Measurements from ENCODE around the gene NOX5.
"Not testable (repeated sequence)": the region's sequence is repeated elsewhere in the genome, so short reads cannot be mapped to it uniquely, and the experiment has no call there.

The NOX5 gene, protein sequence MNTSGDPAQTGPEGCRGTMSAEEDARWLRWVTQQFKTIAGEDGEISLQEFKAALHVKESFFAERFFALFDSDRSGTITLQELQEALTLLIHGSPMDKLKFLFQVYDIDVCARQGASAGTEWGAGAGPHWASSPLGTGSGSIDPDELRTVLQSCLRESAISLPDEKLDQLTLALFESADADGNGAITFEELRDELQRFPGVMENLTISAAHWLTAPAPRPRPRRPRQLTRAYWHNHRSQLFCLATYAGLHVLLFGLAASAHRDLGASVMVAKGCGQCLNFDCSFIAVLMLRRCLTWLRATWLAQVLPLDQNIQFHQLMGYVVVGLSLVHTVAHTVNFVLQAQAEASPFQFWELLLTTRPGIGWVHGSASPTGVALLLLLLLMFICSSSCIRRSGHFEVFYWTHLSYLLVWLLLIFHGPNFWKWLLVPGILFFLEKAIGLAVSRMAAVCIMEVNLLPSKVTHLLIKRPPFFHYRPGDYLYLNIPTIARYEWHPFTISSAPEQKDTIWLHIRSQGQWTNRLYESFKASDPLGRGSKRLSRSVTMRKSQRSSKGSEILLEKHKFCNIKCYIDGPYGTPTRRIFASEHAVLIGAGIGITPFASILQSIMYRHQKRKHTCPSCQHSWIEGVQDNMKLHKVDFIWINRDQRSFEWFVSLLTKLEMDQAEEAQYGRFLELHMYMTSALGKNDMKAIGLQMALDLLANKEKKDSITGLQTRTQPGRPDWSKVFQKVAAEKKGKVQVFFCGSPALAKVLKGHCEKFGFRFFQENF

DNA sequence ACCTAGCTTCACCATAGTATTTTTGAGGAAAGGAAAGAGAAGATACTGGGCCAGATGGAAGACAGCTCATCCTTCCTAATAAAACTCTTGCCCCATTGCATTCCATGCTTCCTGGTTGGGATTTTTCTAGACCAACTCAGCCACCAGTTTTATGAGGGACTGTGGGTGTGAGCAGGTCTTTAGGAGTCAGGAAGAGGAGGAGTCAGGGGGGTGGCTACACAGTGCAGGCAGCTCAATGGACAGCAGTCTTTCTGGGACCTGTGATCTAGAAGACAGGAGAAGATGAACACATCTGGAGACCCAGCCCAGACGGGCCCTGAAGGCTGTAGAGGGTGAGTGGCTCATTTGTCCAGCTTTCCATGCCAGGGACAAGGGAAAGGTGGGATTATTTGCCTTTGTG lies at the start of gene NOX5:
Gene NOX5, plus strand, starts transcription at position 242 of the 400 bp plus-strand sequence. Its CDS starts 41 bp downstream, at position 283.
- Histone ChIP-seq H3K9me3 (ENCODE audit: low read length) (no peaks in the 10 kb centered on the region), H3K9ac (ENCODE audit: low read length) (no peak within 1 kb of the TSS), H3K36me3 (ENCODE audit: insufficient read depth, low read length) (no peaks in the 10 kb centered on the region), H3K4me1 (ENCODE audit: insufficient read depth, low read length) (peaks cover 6% of the 10 kb centered on the region), H3K4me3 (ENCODE audit: low read depth in 1 of 2, low read length in 2 of 2) (no peak within 1 kb of the TSS), H3K27me3 (ENCODE audit: control insufficient read depth in 1 of 2, insufficient read depth in 2 of 2, low read length in 2 of 2) (no peaks in the 10 kb centered on the region), H3K27ac (ENCODE audit: low read depth, low read length) (no peak within 1 kb of the TSS)

DNA sequence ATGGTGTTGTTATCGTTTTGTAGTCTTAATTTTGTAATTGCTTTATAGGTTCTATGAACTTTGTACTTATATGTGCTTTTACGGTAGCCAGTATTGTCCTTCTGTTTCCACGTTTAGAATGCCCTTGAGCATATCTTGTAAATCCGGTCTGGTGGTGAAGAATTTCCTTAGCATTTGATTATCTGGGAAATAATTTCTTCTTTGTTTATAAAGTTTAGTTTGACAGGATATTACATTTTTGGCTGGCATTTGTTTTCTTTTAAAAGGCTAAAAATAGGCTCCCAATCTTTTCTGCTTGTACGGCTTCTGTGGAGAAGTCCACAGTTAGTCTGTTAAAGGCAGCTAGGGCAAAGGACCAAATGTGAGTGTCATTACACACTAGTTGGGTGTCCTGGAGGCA lies 47.5 kb upstream of the NOX5 start:
- Histone ChIP-seq H3K27me3 (ENCODE audit: control insufficient read depth in 1 of 2, insufficient read depth in 2 of 2, low read length in 2 of 2) (no peaks in the 10 kb centered on the region), H3K4me3 (ENCODE audit: low read depth in 1 of 2, low read length in 2 of 2) (no peak overlapping the region), H3K9ac (ENCODE audit: low read length) (no peak overlapping the region), H3K4me1 (ENCODE audit: insufficient read depth, low read length) (no peaks in the 10 kb centered on the region), H3K27ac (ENCODE audit: low read depth, low read length) (no peak overlapping the region), H3K36me3 (ENCODE audit: insufficient read depth, low read length) (no peaks in the 10 kb centered on the region), H3K9me3 (ENCODE audit: low read length) (no peaks in the 10 kb centered on the region)

DNA sequence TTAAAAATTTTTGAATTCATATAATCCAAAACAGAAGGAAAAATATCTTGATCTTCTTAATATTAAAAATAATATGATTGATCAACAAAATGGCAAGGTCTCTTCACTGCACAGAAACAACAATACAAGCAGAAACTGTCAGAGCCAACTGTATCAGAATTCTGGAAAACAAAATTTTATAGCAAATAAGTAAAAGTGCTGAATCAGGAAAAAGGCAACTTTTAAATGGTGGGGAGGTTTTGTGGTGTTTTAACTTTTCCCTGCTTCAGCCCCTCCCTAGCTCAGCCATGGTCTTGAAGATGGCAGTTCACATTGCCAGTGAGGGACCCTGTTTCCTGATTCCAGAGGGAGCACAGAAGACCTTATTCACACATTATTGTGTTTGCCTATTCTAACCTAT lies 46.5 kb upstream of the NOX5 start:
- Histone ChIP-seq H3K4me1 (ENCODE audit: insufficient read depth, low read length) (peaks cover 9% of the 10 kb centered on the region), H3K9me3 (ENCODE audit: low read length) (no peaks in the 10 kb centered on the region), H3K27ac (ENCODE audit: low read depth, low read length) (no peak overlapping the region), H3K27me3 (ENCODE audit: control insufficient read depth in 1 of 2, insufficient read depth in 2 of 2, low read length in 2 of 2) (no peaks in the 10 kb centered on the region), H3K9ac (ENCODE audit: low read length) (no peak overlapping the region), H3K36me3 (ENCODE audit: insufficient read depth, low read length) (no peaks in the 10 kb centered on the region), H3K4me3 (ENCODE audit: low read depth in 1 of 2, low read length in 2 of 2) (no peak overlapping the region)

DNA sequence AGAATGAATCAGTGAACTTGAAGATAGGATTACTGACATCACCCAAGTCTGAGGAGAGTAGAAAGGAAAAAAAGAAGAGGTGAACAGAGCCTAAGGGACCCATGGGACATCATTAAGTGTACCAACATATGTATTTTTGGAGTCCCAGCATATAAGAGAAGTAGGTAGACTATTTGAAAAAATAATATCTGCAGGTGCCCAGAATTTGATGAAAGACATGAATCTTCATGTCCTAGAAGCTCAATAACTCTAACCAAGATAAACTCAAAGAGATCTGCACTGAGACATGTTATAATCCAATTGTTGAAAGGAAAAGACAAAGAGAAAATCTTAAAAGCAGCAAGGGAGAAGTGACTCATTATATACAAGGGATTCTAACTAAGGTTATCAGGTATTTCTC lies 45.2 kb upstream of the NOX5 start:
- no peak overlapping the region for H3K9ac ChIP-seq (ENCODE audit: low read length)
- peaks cover 10% of the 10 kb centered on the region for H3K4me1 ChIP-seq (ENCODE audit: insufficient read depth, low read length)
- no peaks in the 10 kb centered on the region for H3K36me3 ChIP-seq (ENCODE audit: insufficient read depth, low read length)
- H3K27me3 ChIP-seq (ENCODE audit: control insufficient read depth in 1 of 2, insufficient read depth in 2 of 2, low read length in 2 of 2): no peaks in the 10 kb centered on the region
- H3K4me3 ChIP-seq (ENCODE audit: low read depth in 1 of 2, low read length in 2 of 2): no peak overlapping the region
- no peak overlapping the region for H3K27ac ChIP-seq (ENCODE audit: low read depth, low read length)
- H3K9me3 ChIP-seq (ENCODE audit: low read length): no peaks in the 10 kb centered on the region

DNA sequence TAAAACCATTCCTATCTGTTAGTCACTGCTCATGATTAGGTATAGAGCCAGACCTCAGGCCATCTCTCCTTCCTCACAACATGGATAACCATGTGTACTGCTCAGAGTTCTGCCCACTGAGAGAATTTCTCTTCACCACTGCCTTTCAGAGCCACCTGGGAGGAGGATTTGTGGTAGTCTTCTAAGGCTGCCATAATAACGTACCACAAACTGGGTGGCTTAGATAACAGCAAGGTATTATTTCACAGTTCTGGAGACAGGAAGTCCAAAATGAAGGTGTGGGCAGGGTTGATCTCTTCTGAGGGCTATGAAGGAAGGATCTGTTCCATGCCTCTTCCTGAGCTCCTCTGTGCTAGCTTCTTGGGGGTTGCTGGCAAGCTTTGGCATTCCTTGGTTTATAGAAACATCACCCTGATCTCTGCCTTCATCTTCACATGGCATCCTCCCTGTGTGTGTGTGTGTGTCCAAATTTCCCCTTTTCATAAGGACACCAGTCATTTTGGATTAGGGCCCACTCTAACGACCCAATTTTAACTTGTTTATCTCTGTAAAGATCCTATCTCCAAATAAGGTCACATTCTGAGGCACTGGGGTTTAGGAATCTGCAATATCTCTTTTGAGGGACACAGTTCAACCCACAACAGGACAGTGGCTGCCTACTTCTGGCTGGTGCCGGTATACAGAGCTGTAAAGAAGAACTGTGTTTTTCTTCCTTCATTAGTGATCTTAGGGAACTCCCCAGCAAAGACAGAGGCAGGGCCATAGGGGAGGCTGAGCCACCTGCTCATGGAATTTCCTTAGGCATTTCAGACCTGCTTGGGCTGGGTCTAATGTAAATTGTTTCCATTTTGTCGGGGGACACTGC lies 42.1 kb upstream of the NOX5 start:
- Histone ChIP-seq H3K27ac (ENCODE audit: low read depth, low read length) (no peak overlapping the region), H3K27me3 (ENCODE audit: control insufficient read depth in 1 of 2, insufficient read depth in 2 of 2, low read length in 2 of 2) (no peaks in the 10 kb centered on the region), H3K36me3 (ENCODE audit: insufficient read depth, low read length) (no peaks in the 10 kb centered on the region), H3K9me3 (ENCODE audit: low read length) (no peaks in the 10 kb centered on the region), H3K4me3 (ENCODE audit: low read depth in 1 of 2, low read length in 2 of 2) (no peak overlapping the region), H3K9ac (ENCODE audit: low read length) (no peak overlapping the region), H3K4me1 (ENCODE audit: insufficient read depth, low read length) (peaks cover 10% of the 10 kb centered on the region)

DNA sequence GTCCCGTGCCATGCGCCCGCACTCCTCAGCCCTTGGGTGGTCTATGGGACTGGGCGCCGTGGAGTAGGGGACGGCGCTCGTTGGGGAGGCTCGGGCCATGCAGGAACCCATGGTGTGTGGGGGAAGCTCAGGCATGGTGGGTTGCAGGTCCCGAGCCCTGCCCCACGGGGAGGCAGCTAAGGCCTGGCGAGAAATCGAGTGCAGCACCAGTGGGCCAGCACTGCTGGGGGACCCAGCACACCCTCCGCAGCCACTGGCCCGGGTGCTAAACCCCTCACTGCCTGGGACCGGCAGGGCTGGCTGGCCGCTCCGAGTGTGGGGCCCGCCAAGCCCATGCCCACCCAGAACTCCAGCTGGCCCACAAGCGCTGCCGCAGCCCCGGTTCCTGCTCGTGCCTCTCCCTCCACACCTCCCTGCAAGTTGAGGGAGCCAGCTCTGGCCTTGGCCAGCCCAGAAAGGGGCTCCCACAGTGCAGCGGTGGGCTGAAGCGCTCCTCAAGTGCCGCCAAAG lies 38.8 kb upstream of the NOX5 start:
- H3K4me1 ChIP-seq (ENCODE audit: insufficient read depth, low read length): peaks cover 10% of the 10 kb centered on the region
- not testable (repeated sequence) for H3K27ac ChIP-seq (ENCODE audit: low read depth, low read length); H3K9ac ChIP-seq (ENCODE audit: low read length); H3K4me3 ChIP-seq (ENCODE audit: low read depth in 1 of 2, low read length in 2 of 2); H3K36me3 ChIP-seq (ENCODE audit: insufficient read depth, low read length); H3K9me3 ChIP-seq (ENCODE audit: low read length); H3K27me3 ChIP-seq (ENCODE audit: control insufficient read depth in 1 of 2, insufficient read depth in 2 of 2, low read length in 2 of 2)

DNA sequence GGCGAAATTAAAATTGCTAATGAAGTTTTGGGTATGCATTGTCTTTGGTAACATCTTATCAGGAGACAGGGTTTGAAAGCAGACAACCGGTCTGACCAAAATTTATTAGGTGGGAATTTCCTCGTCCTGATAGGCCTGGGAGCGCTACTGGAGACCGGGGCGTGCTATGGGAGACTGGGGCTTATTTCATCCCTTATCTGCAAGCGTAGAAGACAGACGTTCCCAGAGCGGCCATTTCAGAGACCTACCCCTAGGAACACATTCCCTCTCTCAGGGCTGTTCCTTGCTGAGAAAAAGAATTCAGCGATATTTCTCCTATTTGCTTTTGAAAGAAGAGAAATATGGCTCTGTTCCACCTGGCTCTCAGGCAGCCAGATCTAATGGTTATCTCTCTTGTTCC lies 37.1 kb upstream of the NOX5 start:
- H3K9ac ChIP-seq (ENCODE audit: low read length); H3K4me1 ChIP-seq (ENCODE audit: insufficient read depth, low read length); H3K36me3 ChIP-seq (ENCODE audit: insufficient read depth, low read length); H3K27ac ChIP-seq (ENCODE audit: low read depth, low read length); H3K9me3 ChIP-seq (ENCODE audit: low read length); H3K4me3 ChIP-seq (ENCODE audit: low read depth in 1 of 2, low read length in 2 of 2); H3K27me3 ChIP-seq (ENCODE audit: control insufficient read depth in 1 of 2, insufficient read depth in 2 of 2, low read length in 2 of 2): not testable (repeated sequence)

DNA sequence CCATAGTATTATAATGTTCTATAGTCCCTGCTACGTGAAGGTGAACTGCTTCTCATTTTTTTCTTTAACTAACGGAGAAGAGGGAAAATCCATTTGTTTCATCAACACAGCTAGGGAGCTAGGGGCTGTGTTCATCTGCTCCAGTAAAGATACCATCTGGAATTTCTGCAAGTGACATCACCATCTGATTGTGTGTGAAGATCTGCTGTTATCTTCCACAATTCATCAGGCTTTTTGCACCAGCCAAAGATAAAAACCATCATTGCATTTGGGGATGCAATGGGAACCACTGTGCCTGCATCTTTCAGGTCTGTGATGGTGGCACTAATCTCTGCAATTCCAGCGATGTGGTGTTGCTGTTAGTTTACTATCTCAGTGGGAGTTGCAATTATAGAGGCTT lies 35.5 kb upstream of the NOX5 start:
- H3K9ac ChIP-seq (ENCODE audit: low read length): no peak overlapping the region
- no peaks in the 10 kb centered on the region for H3K9me3 ChIP-seq (ENCODE audit: low read length)

DNA sequence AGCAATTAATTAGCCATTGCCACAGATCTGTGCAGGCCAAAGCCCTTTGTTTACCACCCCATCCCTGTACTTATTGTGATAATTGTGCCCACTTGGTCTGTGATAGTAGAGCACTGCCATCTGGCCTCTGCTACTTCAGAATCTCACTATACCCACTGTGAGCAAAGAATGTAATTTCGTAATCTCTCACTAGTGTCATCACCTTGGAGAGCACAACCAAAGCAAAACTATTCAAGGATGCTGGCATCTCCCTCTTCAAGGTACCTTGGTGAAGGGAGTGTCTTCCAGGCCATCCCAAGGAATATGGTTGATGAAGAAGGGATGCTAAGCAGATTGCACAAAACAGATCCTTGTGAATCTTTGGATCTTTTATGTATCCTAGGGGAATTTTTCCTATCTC lies 34.7 kb upstream of the NOX5 start:
- H3K9ac ChIP-seq (ENCODE audit: low read length): no peak overlapping the region
- no peak overlapping the region for H3K4me3 ChIP-seq (ENCODE audit: low read depth in 1 of 2, low read length in 2 of 2)
- H3K27ac ChIP-seq (ENCODE audit: low read depth, low read length): no peak overlapping the region

More for the DNA sequence above, 35.5 kb upstream of the NOX5 start:
- Histone ChIP-seq H3K27ac (ENCODE audit: low read depth, low read length) (no peak overlapping the region), H3K36me3 (ENCODE audit: insufficient read depth, low read length) (no peaks in the 10 kb centered on the region), H3K4me3 (ENCODE audit: low read depth in 1 of 2, low read length in 2 of 2) (no peak overlapping the region), H3K27me3 (ENCODE audit: control insufficient read depth in 1 of 2, insufficient read depth in 2 of 2, low read length in 2 of 2) (no peaks in the 10 kb centered on the region), H3K4me1 (ENCODE audit: insufficient read depth, low read length) (no peaks in the 10 kb centered on the region)

DNA sequence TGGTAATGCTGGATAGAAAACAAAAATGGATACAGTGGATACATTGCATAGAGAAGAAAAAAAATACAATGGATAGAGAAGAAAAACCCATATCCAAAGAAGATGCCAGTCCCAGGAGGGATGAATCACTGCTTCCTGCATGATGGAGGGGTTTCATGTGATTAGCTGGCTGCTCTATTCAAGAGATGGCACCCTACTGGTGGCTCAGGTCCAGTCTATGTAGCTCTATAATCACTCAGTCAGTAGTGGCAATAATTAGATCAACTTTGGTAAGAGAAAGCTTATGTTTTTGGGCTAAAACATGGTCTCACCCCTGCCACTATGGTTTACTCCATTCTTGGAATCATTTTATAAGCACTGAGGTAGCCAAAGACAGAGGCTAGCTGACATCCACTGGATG lies 33.7 kb upstream of the NOX5 start:
- Histone ChIP-seq H3K27ac (ENCODE audit: low read depth, low read length) (no peak overlapping the region), H3K9ac (ENCODE audit: low read length) (no peak overlapping the region), H3K4me1 (ENCODE audit: insufficient read depth, low read length) (no peaks in the 10 kb centered on the region), H3K4me3 (ENCODE audit: low read depth in 1 of 2, low read length in 2 of 2) (no peak overlapping the region), H3K27me3 (ENCODE audit: control insufficient read depth in 1 of 2, insufficient read depth in 2 of 2, low read length in 2 of 2) (no peaks in the 10 kb centered on the region), H3K36me3 (ENCODE audit: insufficient read depth, low read length) (no peaks in the 10 kb centered on the region), H3K9me3 (ENCODE audit: low read length) (no peaks in the 10 kb centered on the region)

More for the DNA sequence above, 34.7 kb upstream of the NOX5 start:
- Histone ChIP-seq H3K4me1 (ENCODE audit: insufficient read depth, low read length) (no peaks in the 10 kb centered on the region), H3K27me3 (ENCODE audit: control insufficient read depth in 1 of 2, insufficient read depth in 2 of 2, low read length in 2 of 2) (no peaks in the 10 kb centered on the region), H3K9me3 (ENCODE audit: low read length) (no peaks in the 10 kb centered on the region), H3K36me3 (ENCODE audit: insufficient read depth, low read length) (no peaks in the 10 kb centered on the region)

DNA sequence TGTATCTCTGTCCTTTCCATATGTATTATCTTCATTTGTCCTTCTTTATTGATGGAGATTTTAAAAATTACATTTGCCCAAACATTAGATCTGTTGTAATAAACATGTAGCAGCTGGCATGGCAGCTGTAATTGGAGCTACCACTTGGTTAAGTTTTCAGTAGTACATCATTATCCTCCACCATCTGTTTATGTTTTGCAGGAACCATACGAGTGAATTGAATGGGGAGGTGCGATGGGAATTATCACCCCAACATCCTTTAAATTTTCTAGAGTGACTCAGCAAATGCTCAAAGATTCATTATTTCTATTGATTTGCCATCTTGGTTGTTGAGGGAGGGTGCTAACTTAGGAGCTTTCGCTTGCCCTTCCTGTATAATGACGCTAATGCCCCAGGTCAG lies 32.6 kb upstream of the NOX5 start:
- Histone ChIP-seq H3K27me3 (ENCODE audit: control insufficient read depth in 1 of 2, insufficient read depth in 2 of 2, low read length in 2 of 2) (no peaks in the 10 kb centered on the region), H3K27ac (ENCODE audit: low read depth, low read length) (no peak overlapping the region), H3K4me1 (ENCODE audit: insufficient read depth, low read length) (no peaks in the 10 kb centered on the region), H3K4me3 (ENCODE audit: low read depth in 1 of 2, low read length in 2 of 2) (no peak overlapping the region), H3K9ac (ENCODE audit: low read length) (no peak overlapping the region), H3K9me3 (ENCODE audit: low read length) (no peaks in the 10 kb centered on the region), H3K36me3 (ENCODE audit: insufficient read depth, low read length) (no peaks in the 10 kb centered on the region)

All from muscle layer of colon (tissue), 2 donors.